Karpas-422 (cell line): ENCODE results near the gene UGCG. TPM values are rescaled to one million over a fixed set of nuclear protein-coding genes. Genes with fewer than 3 reads are reported as not detected.
"Not testable (repeated sequence)": the region's sequence is repeated elsewhere in the genome, so short reads cannot be mapped to it uniquely, and the experiment has no call there.

ENCODE experiments used
- DNase-seq: peaks from one replicate; pipeline ENCODE4 v3.0.0-alpha.2; 2015
- H2AFZ ChIP-seq: fragments of 200-600 bp; sonication (generic); 2 replicates; pipeline ENCODE4 v1.6.1; 2014; ENCODE audit warnings: antibody characterized with exemption, low read length, mixed read lengths
- H3K27ac ChIP-seq: fragments of 200-600 bp; sonication (generic); 2 replicates; pipeline ENCODE4 v1.5.1; 2014; ENCODE audit warnings: mild to moderate bottlenecking, low read length, moderate library complexity
- H3K27me3 ChIP-seq: fragments of 200-600 bp; sonication (generic); 2 replicates; pipeline ENCODE4 v1.6.1; 2014; ENCODE audit warnings: low read length, mixed read lengths
- H3K36me3 ChIP-seq: fragments of 200-600 bp; sonication (generic); 2 replicates; pipeline ENCODE4 v1.6.1; 2014; ENCODE audit warnings: low read length, mixed read lengths; ENCODE audit not compliant: insufficient read depth
- H3K4me1 ChIP-seq: fragments of 200-600 bp; sonication (generic); 2 replicates; pipeline ENCODE4 v1.6.1; 2014; ENCODE audit warnings: mild to moderate bottlenecking, low read length, mixed read lengths
- H3K4me2 ChIP-seq: fragments of 200-600 bp; sonication (generic); 2 replicates; pipeline ENCODE4 v1.6.1; 2014; ENCODE audit warnings: low read length, low read depth, mild to moderate bottlenecking; ENCODE audit not compliant: poor library complexity, severe bottlenecking
- H3K4me3 ChIP-seq: fragments of 200-600 bp; sonication (generic); 2 replicates; pipeline ENCODE4 v1.5.1; 2014; ENCODE audit warnings: mild to moderate bottlenecking, antibody characterized with exemption, low read length, mixed read lengths
- H3K79me2 ChIP-seq: fragments of 200-600 bp; sonication (generic); 2 replicates; pipeline ENCODE4 v1.6.1; 2014; ENCODE audit warnings: mild to moderate bottlenecking, low read length, mixed read lengths
- H3K9ac ChIP-seq: fragments of 200-600 bp; sonication (generic); 2 replicates; pipeline ENCODE4 v1.6.0; 2014; ENCODE audit warnings: low read length
- H3K9me2 ChIP-seq: fragments of 200-600 bp; sonication (generic), shearing (Covaris generic); replicated peaks from 2 replicates; pipeline ENCODE4 v1.6.0; 2014; ENCODE audit warnings: mild to moderate bottlenecking, low read length, moderate library complexity; ENCODE audit not compliant: insufficient read depth
- H3K9me3 ChIP-seq: fragments of 300-700, 200-600 bp; sonication (generic); 2 replicates; pipeline ENCODE4 v1.6.1; 2014; ENCODE audit warnings: low read length, mixed read lengths
- H4K20me1 ChIP-seq: fragments of 200-600 bp; sonication (generic); 2 replicates; pipeline ENCODE4 v1.6.1; 2014; ENCODE audit warnings: mild to moderate bottlenecking, antibody characterized with exemption, low read length, low read depth; ENCODE audit not compliant: insufficient read depth
- total RNA-seq: library from RNA; depleted of rRNA; stranded (reverse); fragments of >200 nt; shearing (Covaris generic); gene quantifications from 2 replicates; pipeline ENCODE4 v1.2.3, GENCODE V29; 2014; ENCODE audit warnings: low replicate concordance

Gene UGCG
- total RNA-seq, 1 experiment from 2014 or later, result 24.2 TPM

DNA sequence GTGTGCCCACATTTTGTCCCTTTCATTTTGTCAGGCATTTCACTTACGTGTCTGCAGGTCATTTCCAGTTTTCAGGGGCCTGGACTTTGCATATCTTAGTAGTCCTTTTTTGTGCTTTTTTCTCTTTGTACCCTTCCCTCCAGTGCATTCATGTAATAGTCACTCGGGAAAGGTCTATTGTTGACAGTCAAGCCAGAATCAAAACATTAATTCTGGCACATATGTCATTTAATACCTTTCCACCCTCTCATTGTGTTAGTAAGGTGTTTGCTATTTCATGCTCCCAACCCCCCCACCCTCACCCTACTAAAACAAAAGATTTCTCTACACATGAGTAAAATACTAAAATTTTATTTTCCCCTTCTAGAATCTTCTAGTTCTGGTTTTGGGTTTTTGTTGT lies 42.7 kb downstream of the UGCG start:
- no peaks in the 10 kb centered on the region for H4K20me1 ChIP-seq
- no peak overlapping the region for H3K27ac ChIP-seq

DNA sequence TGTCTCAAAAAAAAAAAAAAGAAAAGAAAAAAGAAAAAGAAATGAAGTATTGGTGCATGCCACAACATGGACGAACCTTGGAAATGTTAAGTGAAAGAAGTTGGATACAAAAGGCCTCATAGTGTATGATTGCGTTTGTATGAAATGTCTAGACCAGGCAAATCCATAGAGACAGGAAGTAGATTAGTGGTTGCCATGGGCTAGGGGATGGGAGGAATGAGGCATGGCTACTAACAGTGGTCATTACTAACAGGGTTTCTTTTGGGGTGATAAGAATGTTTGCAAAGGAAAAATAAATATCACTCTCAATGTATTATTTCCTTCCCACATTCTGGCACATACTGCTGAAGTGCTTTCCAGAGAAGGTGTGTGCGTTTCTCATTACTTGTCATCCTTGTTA lies 44.1 kb downstream of the UGCG start:
- no peak overlapping the region for H3K9ac ChIP-seq
- no peaks in the 10 kb centered on the region for H3K4me1 ChIP-seq
- no peaks in the 10 kb centered on the region for H3K36me3 ChIP-seq
- no peak overlapping the region for H3K4me3 ChIP-seq
- H3K79me2 ChIP-seq, result no peaks in the 10 kb centered on the region
- no peaks in the 10 kb centered on the region for H4K20me1 ChIP-seq
- DNase-seq, result no peak
- no peaks in the 10 kb centered on the region for H3K9me2 ChIP-seq
- no peak overlapping the region for H3K4me2 ChIP-seq
- no peak overlapping the region for H3K27ac ChIP-seq
- no peaks in the 10 kb centered on the region for H3K9me3 ChIP-seq
- no peaks in the 10 kb centered on the region for H3K27me3 ChIP-seq
- H2AFZ ChIP-seq, result no peak overlapping the region

More for the DNA sequence above, 42.7 kb downstream of the UGCG start:
- H3K9ac ChIP-seq, result no peak overlapping the region
- no peaks in the 10 kb centered on the region for H3K9me2 ChIP-seq
- no peaks in the 10 kb centered on the region for H3K9me3 ChIP-seq
- H3K79me2 ChIP-seq, result no peaks in the 10 kb centered on the region
- H3K4me2 ChIP-seq, result no peak overlapping the region
- no peak overlapping the region for H3K4me3 ChIP-seq
- no peak for DNase-seq
- H3K36me3 ChIP-seq, result no peaks in the 10 kb centered on the region
- H2AFZ ChIP-seq, result no peak overlapping the region
- H3K4me1 ChIP-seq, result no peaks in the 10 kb centered on the region
- no peaks in the 10 kb centered on the region for H3K27me3 ChIP-seq

DNA sequence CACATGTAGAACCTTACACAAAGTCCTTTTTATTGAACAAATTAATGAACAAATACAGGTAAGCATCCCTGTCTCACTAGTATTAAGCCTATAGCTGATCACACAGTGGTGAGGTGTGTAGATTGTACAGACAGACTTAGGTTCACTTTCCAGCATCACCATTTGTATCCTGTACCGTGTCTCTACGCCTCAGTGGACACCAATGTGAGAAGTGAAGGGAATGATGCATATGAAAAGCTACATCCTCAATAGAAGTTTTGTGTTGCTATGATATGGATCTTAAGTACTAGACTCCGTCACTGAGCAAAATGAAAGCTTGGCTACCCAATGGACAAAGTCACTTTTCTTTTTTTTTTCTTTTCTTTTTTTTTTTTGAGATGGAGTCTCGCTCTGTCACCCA lies 46.6 kb downstream of the UGCG start:
- Histone ChIP-seq H3K79me2 (no peaks in the 10 kb centered on the region), H2AFZ (no peak overlapping the region), H3K4me1 (no peaks in the 10 kb centered on the region), H3K9me3 (no peaks in the 10 kb centered on the region), H3K4me3 (no peak overlapping the region), H4K20me1 (no peaks in the 10 kb centered on the region), H3K27ac (no peak overlapping the region), H3K9ac (no peak overlapping the region), H3K27me3 (no peaks in the 10 kb centered on the region), H3K4me2 (no peak overlapping the region), H3K36me3 (no peaks in the 10 kb centered on the region), H3K9me2 (no peaks in the 10 kb centered on the region)
- DNase-seq, result no peak

DNA sequence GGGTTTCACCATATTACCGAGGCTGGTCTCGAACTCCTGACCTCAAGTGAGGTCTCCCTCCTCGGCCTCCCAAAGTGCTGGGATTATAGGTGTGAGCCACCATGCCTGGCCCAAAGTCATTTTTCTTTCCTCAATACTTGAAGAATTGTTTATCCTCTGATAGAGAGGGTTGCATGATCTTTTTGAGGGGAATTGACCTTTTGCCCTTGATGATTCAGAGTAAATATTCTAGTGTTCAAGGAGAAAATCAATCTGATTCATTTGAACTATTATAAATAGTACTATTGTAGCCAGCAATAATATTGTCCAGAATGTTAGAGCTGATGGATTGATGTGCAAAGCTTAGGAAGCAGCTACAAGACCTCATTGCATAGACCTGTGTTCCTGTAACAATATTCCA lies 47.1 kb downstream of the UGCG start:
- Histone ChIP-seq H3K4me2 (no peak overlapping the region), H3K27ac (no peak overlapping the region), H3K4me3 (no peak overlapping the region), H3K27me3 (no peaks in the 10 kb centered on the region), H3K36me3 (no peaks in the 10 kb centered on the region), H3K9ac (no peak overlapping the region), H3K9me2 (no peaks in the 10 kb centered on the region), H3K4me1 (no peaks in the 10 kb centered on the region), H4K20me1 (no peaks in the 10 kb centered on the region), H3K9me3 (no peaks in the 10 kb centered on the region), H2AFZ (no peak overlapping the region), H3K79me2 (no peaks in the 10 kb centered on the region)
- no peak for DNase-seq

DNA sequence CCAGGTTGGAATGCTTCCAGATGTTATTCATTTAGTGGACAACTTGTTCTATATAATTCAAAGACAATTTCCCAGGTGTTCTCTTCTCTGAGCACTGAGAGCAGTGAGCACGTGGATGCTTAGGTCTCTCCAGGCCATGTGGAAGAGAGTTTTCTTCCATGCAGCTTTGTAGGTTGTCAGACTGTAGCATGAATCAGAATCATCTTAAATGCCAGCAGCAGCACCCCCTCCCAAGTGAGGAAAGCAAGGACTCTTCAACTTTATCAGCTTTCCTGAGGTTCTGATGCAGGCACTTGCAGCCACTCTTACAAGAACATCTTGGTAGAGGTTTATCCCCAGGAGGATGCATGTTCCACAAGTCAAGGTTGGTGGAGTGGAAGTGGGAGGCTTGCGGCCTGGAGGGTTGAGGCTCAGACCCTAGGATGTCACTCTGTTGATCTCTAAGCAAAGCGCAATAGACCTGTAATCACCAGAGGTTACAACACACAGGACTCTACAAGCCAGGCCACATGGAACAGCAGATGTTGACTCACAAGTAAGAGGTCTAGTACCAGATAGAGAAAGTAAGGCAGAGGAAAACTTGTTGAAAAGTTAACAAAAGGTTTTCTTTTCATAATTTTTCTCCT lies 47.7 kb downstream of the UGCG start:
- no peak overlapping the region for H2AFZ ChIP-seq
- no peaks in the 10 kb centered on the region for H3K9me3 ChIP-seq
- H3K27me3 ChIP-seq, result no peaks in the 10 kb centered on the region
- H3K9ac ChIP-seq, result no peak overlapping the region
- no peaks in the 10 kb centered on the region for H4K20me1 ChIP-seq
- no peaks in the 10 kb centered on the region for H3K9me2 ChIP-seq
- no peak overlapping the region for H3K4me3 ChIP-seq
- no peak overlapping the region for H3K27ac ChIP-seq
- no peak for DNase-seq
- H3K36me3 ChIP-seq, result no peaks in the 10 kb centered on the region
- H3K4me1 ChIP-seq, result no peaks in the 10 kb centered on the region
- no peak overlapping the region for H3K4me2 ChIP-seq
- H3K79me2 ChIP-seq, result no peaks in the 10 kb centered on the region

DNA sequence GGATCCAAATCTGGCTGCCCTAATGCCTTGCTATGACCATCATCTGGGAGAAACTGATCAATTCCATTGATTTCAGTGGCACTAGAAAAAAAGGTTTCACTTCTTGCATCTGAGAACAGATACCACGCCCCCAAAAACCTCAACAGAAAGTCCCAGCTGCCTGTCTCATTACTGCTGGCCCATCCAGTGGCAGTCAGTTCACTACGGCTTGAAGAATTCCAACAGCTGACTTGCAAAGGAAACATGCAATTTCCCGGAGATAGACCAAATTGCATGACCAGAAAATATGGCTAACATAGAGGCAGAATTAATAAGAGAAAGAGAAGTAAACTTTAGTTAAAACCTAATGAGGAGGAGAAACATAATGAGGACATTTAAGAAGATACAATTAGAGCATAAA lies 48.6 kb downstream of the UGCG start:
- Histone ChIP-seq H3K36me3 (no peaks in the 10 kb centered on the region), H3K4me3 (no peak overlapping the region)

DNA sequence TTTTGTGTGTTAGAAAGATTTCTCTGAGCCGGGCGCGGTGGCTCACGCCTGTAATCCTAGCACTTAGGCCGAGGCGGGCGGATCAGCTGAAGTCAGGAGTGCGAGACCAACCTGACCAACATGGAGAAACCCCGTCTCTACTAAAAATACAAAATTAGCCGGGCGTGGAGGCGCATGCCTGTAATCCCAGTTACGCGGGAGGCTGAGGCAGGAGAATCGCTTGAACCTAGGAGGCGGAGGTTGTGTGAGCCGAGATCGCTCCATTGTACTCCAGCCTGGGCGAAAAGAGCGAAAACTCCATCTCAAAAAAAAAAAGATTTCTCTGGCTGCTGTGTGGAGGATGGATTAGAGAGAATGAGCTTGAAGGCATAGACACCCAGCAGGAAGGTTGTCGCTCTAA lies 51.5 kb downstream of the UGCG start:
- H3K9me2 ChIP-seq, H3K36me3 ChIP-seq, DNase-seq, H3K9me3 ChIP-seq, H3K4me3 ChIP-seq, H3K27me3 ChIP-seq, H2AFZ ChIP-seq, H4K20me1 ChIP-seq, H3K4me1 ChIP-seq, H3K4me2 ChIP-seq, H3K9ac ChIP-seq, H3K27ac ChIP-seq, H3K79me2 ChIP-seq: not testable (repeated sequence)

More for the DNA sequence above, 48.6 kb downstream of the UGCG start:
- no peaks in the 10 kb centered on the region for H4K20me1 ChIP-seq
- H3K9me2 ChIP-seq, result no peaks in the 10 kb centered on the region
- no peak overlapping the region for H3K9ac ChIP-seq
- H3K27me3 ChIP-seq, result no peaks in the 10 kb centered on the region
- no peaks in the 10 kb centered on the region for H3K79me2 ChIP-seq
- no peaks in the 10 kb centered on the region for H3K9me3 ChIP-seq
- no peak overlapping the region for H3K27ac ChIP-seq
- no peak overlapping the region for H3K4me2 ChIP-seq
- DNase-seq, result no peak
- H3K4me1 ChIP-seq, result no peaks in the 10 kb centered on the region
- no peak overlapping the region for H2AFZ ChIP-seq

DNA sequence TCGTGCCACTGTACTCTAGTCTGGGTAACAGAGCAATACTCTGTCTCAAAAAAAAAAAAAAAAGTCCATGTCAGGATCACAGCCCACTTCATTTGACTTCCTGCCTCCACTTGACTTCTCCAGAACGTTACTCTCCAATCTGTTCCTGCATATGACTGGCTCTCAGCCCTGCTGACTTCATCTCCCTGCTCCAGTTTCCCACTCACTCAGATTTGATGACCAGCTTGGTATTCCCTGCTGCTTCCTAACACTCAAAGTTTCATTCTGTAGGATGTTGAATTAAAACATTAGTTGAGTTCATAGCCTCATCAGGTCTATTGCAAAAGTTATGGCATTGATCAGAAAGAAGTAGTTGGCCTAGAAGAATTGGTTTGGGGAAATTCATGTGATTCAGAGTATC lies 52.3 kb downstream of the UGCG start:
- no peak overlapping the region for H3K4me3 ChIP-seq
- no peak overlapping the region for H3K27ac ChIP-seq
- DNase-seq, result no peak
- H3K4me1 ChIP-seq, result no peaks in the 10 kb centered on the region
- H3K79me2 ChIP-seq, result no peaks in the 10 kb centered on the region
- H3K9me2 ChIP-seq, result no peaks in the 10 kb centered on the region
- no peaks in the 10 kb centered on the region for H4K20me1 ChIP-seq
- no peak overlapping the region for H3K9ac ChIP-seq
- no peak overlapping the region for H2AFZ ChIP-seq
- H3K4me2 ChIP-seq, result no peak overlapping the region
- H3K27me3 ChIP-seq, result no peaks in the 10 kb centered on the region
- no peaks in the 10 kb centered on the region for H3K9me3 ChIP-seq
- no peaks in the 10 kb centered on the region for H3K36me3 ChIP-seq

DNA sequence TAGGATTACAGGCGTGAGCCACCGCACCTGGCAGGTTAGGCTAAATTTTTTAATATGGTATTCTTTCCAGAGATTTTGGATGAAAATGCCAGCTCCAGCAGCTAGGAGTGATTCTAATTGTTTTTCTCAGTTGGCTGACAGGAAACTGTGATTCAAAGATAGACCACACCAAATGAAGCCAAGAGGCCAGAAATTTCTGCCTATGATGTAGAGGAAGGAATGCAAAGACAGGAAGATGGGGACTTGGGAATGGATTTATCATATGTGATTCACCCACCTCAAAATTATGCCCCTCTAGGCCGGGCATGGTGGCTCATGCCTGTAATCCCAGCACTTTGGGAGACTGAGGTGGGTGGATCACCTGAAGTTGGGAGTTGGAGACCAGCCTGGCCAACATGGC lies 53.3 kb downstream of the UGCG start:
- H3K9me2 ChIP-seq, result no peaks in the 10 kb centered on the region
- H3K27me3 ChIP-seq, result no peaks in the 10 kb centered on the region
- DNase-seq, result no peak
- no peaks in the 10 kb centered on the region for H3K4me1 ChIP-seq
- no peak overlapping the region for H2AFZ ChIP-seq
- H3K4me2 ChIP-seq, result no peak overlapping the region
- no peak overlapping the region for H3K9ac ChIP-seq
- no peaks in the 10 kb centered on the region for H3K36me3 ChIP-seq
- no peak overlapping the region for H3K4me3 ChIP-seq
- no peaks in the 10 kb centered on the region for H3K79me2 ChIP-seq
- H4K20me1 ChIP-seq, result no peaks in the 10 kb centered on the region
- H3K9me3 ChIP-seq, result no peaks in the 10 kb centered on the region
- H3K27ac ChIP-seq, result no peak overlapping the region
